H1 (cell line): ENCODE data around the gene PLXNA4.

Experiments
- CBX8 ChIP-seq: fragments of 300-800, 300-1000 bp; sonication (generic); IDR thresholded peaks from 2 replicates; pipeline ENCODE4 v1.7.1; 2016; ENCODE audit warnings: low read depth, low read length, borderline replicate concordance
- CHD1 ChIP-seq: IDR thresholded peaks from 2 replicates; pipeline ENCODE4 v1.6.1; 2012; ENCODE audit warnings: low read depth, low read length, improper control_type of control experiment
- CHD2 ChIP-seq: IDR thresholded peaks from 2 replicates; pipeline ENCODE4 v1.6.1; 2012; ENCODE audit warnings: low read length, improper control_type of control experiment
- GTF2F1 ChIP-seq: IDR thresholded peaks from 2 replicates; pipeline ENCODE4 v1.6.1; 2012; ENCODE audit warnings: low read depth, low read length, improper control_type of control experiment, borderline replicate concordance
- KDM5A ChIP-seq: fragments of 200-600 bp; IDR thresholded peaks from 2 replicates; pipeline ENCODE4 v1.7.1; 2012; ENCODE audit warnings: mild to moderate bottlenecking, low read length, inconsistent platforms, mixed read lengths
- POLR2A ChIP-seq, 2 experiments: IDR thresholded peaks; 1 replicate in 1 of 2; 2 replicates in 1 of 2; pipeline ENCODE4 v1.6.1; 2011; ENCODE audit warnings: low read depth in 2 of 2, low read length in 2 of 2, mild to moderate bottlenecking in 2 of 2; ENCODE audit errors: control extremely low read depth in 1 of 2
- RAD21 ChIP-seq, 2 experiments: IDR thresholded peaks in 1 of 2; conservative IDR thresholded peaks in 1 of 2; 2 replicates each; pipeline ENCODE4 v1.6.1; 2011; ENCODE audit warnings: low read depth in 2 of 2, low read length in 2 of 2, improper control_type of control experiment in 1 of 2, inconsistent platforms in 1 of 2, mild to moderate bottlenecking in 1 of 2, moderate library complexity in 1 of 2
- TBP ChIP-seq: IDR thresholded peaks from 2 replicates; pipeline ENCODE4 v1.6.1; 2011; ENCODE audit warnings: low read depth, low read length, improper control_type of control experiment
- TCF12 ChIP-seq: IDR thresholded peaks from 2 replicates; pipeline ENCODE4 v1.6.1; 2011; ENCODE audit warnings: low read depth, mild to moderate bottlenecking, low read length
- ZNF274 ChIP-seq: IDR thresholded peaks from 2 replicates; pipeline ENCODE4 v1.7.0; 2012; ENCODE audit warnings: low read length, borderline replicate concordance; ENCODE audit errors: extremely low read depth
- TF ChIP-seq, protein P1 (sequence below): IDR thresholded peaks from 2 replicates; pipeline ENCODE4 v1.6.1; 2011; ENCODE audit warnings: low read length, improper control_type of control experiment
- TF ChIP-seq, protein P2 (sequence below), 3 experiments: IDR thresholded peaks; 1 replicate in 2 of 3; 2 replicates in 1 of 3; pipeline versions ENCODE4 v1.5.1 to v1.6.1; 2011; ENCODE audit warnings: low read length in 3 of 3, mild to moderate bottlenecking in 3 of 3, inconsistent platforms in 2 of 3, low read depth in 1 of 3, moderate library complexity in 1 of 3; ENCODE audit not compliant: insufficient read depth in 1 of 3; ENCODE audit errors: control extremely low read depth in 1 of 3
- TF ChIP-seq, protein P3 (sequence below): IDR thresholded peaks from 2 replicates; pipeline ENCODE4 v1.6.1; 2012; ENCODE audit warnings: low read length, inconsistent platforms

DNA sequence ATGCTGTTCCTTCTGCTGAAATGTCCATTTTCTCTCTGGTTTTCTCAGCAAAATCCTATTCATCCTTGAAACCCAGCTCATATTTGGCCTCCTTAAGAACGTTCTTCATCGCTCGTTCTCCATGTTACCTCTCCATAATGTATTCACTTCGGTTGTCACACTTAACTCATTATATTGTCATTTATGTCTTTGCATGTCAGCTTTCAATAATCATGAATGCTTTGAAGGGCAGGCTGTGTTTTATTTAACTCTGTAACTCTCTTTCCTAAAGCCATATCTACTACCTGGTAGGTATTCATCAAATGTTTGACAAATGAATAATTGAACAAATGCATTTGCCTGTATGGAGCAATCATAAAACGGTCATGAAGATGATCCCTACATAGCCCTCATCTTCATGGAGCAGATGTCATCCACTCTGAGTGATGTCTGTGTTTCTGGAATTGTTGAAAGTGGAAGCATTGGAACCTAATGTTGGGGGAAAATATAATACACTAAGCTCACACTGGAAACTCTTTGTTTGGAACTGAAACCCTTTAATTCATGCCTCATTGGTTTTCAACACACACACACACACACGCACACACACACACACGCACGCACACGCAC lies 303.4 kb downstream of the PLXNA4 start:
- TF ChIP-seq, protein P1, sequence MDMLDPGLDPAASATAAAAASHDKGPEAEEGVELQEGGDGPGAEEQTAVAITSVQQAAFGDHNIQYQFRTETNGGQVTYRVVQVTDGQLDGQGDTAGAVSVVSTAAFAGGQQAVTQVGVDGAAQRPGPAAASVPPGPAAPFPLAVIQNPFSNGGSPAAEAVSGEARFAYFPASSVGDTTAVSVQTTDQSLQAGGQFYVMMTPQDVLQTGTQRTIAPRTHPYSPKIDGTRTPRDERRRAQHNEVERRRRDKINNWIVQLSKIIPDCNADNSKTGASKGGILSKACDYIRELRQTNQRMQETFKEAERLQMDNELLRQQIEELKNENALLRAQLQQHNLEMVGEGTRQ: no peak
- TF ChIP-seq, protein P2, sequence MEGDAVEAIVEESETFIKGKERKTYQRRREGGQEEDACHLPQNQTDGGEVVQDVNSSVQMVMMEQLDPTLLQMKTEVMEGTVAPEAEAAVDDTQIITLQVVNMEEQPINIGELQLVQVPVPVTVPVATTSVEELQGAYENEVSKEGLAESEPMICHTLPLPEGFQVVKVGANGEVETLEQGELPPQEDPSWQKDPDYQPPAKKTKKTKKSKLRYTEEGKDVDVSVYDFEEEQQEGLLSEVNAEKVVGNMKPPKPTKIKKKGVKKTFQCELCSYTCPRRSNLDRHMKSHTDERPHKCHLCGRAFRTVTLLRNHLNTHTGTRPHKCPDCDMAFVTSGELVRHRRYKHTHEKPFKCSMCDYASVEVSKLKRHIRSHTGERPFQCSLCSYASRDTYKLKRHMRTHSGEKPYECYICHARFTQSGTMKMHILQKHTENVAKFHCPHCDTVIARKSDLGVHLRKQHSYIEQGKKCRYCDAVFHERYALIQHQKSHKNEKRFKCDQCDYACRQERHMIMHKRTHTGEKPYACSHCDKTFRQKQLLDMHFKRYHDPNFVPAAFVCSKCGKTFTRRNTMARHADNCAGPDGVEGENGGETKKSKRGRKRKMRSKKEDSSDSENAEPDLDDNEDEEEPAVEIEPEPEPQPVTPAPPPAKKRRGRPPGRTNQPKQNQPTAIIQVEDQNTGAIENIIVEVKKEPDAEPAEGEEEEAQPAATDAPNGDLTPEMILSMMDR (IDR thresholded peaks at IDR 0.05; ENCODE audit: control extremely low read depth in 1 of 3, insufficient read depth in 1 of 3, low read depth in 1 of 3, low read length in 3 of 3): no peak
- TF ChIP-seq ZNF274: no peak
- TF ChIP-seq CBX8: no peak
- no peak for TF ChIP-seq KDM5A
- TF ChIP-seq, protein P3, sequence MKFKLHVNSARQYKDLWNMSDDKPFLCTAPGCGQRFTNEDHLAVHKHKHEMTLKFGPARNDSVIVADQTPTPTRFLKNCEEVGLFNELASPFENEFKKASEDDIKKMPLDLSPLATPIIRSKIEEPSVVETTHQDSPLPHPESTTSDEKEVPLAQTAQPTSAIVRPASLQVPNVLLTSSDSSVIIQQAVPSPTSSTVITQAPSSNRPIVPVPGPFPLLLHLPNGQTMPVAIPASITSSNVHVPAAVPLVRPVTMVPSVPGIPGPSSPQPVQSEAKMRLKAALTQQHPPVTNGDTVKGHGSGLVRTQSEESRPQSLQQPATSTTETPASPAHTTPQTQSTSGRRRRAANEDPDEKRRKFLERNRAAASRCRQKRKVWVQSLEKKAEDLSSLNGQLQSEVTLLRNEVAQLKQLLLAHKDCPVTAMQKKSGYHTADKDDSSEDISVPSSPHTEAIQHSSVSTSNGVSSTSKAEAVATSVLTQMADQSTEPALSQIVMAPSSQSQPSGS: no peak
- TF ChIP-seq POLR2A (IDR thresholded peaks at IDR 0.05; ENCODE audit: control extremely low read depth in 1 of 2, low read depth in 2 of 2, low read length in 2 of 2): no peak
- no peak for TF ChIP-seq CHD1
- no peak for TF ChIP-seq RAD21 (IDR thresholded peaks at IDR 0.05 in 1 of 2, conservative IDR thresholded peaks at IDR 0.05 in 1 of 2; ENCODE audit: low read depth in 2 of 2, low read length in 2 of 2)
- no peak for TF ChIP-seq TBP
- TF ChIP-seq CHD2: no peak
- TF ChIP-seq TCF12: no peak
- no peak for TF ChIP-seq GTF2F1
